Tongue (tissue), 2 donors: Measurements from ENCODE around the gene ESAM. TPM values are rescaled to one million over a fixed set of nuclear protein-coding genes. Genes with fewer than 3 reads are reported as not detected.
A peak's percentile ranks its signal among the peaks of the same experiment; 100 is the strongest.
"Not testable (repeated sequence)": the region's sequence is repeated elsewhere in the genome, so short reads cannot be mapped to it uniquely, and the experiment has no call there.

Source experiments
- DNase-seq: peaks from one replicate; pipeline ENCODE4 v3.0.0-alpha.2; 2015
- total RNA-seq: library from RNA; depleted of rRNA; stranded (reverse); fragments of >200 nt; gene quantifications from one replicate; pipeline ENCODE4 v1.2.3, GENCODE V29; 2014

ESAM gene
- total RNA-seq, 1 donor from 2014 or later: 24.0 TPM

DNA sequence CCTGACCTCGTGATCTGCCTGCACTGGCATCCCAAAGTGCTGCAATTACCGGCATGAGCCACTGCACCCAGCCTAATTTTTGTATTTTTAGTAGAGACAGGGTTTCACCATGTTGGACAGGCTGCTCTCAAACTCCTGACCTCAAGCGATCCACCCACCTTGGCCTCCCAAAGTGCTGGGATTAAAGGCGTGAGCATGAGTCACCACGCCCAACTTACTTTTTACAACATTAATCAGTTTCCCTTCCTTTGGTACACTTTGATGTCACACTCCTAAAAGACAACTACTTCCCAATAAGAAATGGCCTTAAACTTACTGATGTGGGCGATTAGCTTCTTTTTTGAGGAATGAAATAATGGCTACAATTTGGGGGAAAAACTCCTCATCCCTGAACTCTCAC, 8.9 kb upstream of the ESAM start:
- not testable (repeated sequence) for DNase-seq

DNA sequence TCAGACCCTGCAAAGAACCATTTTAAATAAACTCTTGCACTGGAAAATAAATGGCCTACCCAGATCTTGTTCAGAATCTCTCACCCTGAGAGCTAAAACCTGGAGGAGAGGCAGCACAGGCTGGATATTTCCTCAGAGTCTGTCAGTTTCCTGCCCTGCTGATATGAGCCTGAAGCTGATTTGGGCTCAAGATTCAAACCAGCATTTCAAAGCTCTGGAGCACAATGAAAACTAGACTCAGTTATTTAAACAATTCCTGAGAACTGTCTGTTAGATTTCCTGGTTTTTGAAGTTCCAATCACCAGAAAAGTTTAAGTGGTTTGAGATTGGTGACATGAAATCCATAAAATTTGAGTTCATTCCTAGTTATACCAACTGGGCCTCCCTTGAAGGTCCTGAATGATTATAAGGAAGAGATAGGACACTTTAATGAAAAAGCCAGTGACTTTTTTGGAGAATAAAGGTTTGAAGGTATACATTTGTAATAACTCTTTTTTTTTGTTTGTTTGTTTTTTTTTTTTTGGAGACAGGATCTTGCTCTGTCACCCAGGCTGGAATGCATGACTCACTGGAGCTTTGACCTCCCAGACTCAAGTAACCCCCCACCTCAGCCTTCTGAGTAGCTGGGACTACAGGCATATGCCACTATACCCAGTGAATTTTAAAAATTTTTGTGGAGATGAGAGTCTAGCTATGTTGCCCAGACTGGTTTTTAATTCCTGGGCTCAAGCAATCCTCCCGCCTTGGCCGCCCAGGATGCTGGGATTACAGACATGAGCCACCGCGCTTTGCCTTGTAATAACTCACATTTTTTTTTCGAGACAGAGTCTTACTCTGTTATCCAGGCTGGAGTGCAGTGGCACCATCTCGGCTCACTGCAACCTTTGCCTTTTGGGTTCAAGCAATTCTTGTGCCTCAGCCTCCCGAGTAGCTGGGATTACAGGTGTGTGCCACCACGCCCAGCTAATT, 8.0 kb upstream of the ESAM start:
- DNase-seq: no peak

DNA sequence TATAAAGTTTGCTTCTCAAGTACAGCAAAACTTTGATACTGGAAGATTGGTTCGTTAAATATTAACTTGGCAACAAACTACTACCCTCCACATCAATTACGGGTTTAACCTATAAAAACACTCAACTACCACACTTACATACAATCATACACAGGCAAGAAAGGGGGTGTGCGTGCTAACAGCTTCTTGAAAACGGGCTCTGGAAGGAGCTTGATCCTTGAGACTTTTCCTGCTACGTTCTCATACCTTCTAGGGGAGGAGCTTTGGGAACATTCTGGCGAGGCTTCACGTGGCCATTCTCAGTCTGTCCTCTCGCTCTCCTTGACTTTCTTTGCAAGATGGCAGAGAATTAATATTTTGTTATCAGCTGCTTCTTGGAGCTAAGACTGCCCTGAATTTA, 6.8 kb upstream of the ESAM start:
- DNase-seq: no peak

DNA sequence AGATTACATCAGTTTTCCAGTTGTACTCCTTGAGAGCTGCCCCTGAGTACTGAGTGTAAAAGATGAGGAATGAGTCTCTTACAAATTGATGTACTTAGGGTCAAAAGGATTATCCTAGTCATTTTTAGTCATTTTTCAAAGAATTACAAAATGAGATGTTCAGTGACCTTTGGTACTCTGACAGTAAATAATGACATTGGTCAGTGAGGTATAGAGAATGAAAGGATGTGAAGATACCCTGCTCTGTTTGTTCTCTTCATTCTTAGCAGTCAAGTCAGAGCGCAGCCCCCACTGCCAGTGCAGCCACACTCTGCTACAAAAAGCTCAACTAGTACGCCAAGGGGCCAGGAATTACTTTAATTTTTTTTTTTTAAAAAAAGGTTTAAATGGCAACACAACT, 4.1 kb upstream of the ESAM start:
- DNase-seq: no peak

DNA sequence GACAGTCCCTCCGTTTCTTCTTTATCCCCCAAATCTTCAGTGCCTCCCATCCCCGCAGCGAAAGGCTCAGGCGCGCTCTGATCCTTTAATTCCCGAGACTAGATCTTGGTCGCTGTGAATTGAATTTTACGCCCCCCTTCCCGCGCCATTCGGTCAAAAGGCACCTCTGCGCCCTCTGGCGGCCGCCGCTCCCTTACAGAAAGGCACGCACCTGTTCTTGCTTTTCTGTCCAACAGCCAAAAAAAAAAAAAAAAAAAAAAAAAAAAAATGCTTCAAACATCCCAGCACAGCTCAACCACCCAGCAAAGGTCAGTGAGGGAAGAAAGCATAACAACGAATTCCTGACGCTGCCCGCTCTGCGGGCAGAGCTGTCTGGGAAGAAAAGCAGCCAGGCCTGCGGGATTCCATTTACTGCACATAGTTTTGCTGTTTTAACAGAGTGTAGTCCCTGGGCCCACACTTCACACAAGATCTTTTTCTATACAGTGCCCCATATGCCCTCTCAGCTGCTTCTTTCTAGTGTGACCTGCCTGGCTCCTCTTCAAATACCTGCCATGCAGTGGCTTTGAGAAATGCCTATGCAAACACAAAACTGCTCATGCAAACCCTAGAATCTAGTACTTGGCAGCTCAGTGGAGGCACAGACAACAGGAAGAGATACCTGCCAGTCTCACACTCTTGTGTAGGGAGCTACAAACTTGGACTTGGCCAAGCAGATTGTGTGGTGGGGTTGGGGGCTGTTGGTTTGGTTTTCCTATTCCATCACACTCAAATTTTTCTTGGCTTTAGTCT, 1.3 kb upstream of the ESAM start:
- peak; percentile 94 for DNase-seq

DNA sequence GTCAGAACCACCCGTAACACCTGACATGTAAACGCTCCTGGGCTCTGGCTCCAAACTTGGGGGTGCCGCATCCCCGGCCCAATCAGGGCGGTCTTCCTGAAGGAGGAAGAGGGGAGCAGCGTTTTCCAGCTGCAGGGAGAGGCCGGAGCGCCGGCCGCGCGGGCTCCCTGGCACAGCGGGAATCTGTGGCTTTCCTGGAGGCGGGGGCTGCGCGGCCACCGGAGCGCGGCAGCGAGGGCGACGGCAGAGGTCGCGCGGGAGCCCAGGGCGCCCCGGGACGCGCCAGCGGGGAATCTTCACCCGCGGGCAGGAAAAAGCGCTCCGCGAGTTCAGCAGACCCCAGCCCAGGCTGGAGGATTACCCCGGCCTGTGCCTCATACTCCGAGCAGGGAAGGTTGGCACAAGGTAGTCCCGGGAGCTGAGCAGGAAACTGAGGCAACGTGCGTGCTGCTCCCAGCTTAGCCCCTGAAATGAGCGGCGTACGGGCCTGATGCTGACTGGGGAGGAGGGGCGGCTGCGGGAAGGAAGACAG, 600 bp upstream of the ESAM start:
- DNase-seq: no peak

DNA sequence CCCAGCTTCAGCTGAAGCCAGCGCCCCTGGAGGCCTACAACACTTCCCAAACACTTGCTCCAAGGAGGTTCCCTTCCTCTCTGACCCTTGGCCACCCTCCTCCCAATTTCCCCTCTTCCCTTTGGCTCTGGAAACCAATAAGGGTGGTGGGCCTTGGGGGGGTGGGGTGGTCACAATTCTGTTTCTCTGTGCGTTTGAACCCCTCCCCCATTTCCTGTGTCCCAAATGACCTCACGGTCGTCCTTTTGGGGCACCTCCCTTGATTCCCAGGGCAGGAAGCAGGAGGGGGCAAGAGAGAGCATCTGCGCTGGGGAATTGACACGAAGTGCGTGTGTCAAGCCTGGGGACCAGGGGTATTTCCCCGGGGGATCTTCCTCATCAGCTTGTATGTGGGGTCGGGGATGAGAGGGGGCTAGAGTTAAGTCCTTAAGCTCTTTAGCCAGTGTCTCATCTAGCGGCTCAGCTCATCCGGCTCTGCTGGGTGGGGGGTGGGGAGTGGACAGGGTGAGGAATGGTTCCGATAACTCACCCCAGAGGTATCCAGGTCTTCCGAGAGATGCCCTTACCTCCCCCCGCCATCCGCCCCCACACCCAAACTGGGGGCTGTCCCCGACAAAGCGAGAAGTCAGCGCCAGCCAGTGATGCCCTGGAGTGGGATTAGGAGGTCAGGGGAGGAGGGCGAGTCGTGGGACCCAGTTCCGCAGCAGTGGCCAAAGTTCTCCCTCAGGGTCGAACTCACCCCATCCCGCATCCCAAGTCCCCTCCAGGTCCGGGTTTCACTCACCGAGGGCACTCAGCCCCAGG, 587 bp downstream of the ESAM start:
- no peak for DNase-seq

DNA sequence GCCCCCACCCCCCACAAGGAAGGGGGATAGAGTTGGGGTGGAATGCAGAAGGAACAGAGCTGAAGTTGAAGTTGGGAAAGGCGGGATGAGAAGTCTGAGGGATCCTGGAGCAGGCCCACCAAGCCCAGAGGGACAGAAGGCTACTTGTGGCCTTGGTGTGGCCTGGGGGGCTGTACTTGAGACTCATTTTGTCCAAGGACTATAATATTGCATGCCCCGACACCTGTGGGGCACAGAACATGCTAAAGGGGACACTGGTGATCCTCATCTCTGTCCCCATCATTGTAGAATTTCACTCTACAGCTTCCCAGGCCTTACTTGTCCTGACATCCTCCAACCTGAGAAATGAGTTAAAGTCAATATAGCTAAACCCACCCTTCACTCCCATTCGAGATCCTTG, 1.3 kb downstream of the ESAM start:
- DNase-seq: no peak

DNA sequence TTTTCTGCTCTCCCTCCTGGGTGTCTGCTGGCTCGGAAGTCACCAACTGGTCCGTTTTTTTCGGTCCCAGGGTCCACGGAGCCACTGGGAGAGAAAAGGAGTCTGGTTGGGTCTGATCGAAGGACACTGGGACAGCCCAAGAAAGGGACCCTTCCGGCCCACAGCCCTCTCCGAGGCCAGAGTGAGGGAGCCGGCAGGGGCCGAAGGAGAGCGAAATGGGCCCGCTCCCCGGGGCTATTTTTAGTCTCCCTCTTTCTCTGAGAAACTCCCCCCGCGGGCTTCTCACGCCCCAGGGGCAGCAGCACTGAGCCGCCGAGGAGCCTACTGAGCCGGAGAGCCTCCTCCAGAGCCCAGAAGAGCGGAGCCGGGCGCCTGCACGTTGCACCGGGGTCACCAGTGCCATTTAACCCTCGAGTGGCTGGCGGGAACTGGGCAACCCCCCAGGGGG, 1.9 kb downstream of the ESAM start:
- DNase-seq: no peak

DNA sequence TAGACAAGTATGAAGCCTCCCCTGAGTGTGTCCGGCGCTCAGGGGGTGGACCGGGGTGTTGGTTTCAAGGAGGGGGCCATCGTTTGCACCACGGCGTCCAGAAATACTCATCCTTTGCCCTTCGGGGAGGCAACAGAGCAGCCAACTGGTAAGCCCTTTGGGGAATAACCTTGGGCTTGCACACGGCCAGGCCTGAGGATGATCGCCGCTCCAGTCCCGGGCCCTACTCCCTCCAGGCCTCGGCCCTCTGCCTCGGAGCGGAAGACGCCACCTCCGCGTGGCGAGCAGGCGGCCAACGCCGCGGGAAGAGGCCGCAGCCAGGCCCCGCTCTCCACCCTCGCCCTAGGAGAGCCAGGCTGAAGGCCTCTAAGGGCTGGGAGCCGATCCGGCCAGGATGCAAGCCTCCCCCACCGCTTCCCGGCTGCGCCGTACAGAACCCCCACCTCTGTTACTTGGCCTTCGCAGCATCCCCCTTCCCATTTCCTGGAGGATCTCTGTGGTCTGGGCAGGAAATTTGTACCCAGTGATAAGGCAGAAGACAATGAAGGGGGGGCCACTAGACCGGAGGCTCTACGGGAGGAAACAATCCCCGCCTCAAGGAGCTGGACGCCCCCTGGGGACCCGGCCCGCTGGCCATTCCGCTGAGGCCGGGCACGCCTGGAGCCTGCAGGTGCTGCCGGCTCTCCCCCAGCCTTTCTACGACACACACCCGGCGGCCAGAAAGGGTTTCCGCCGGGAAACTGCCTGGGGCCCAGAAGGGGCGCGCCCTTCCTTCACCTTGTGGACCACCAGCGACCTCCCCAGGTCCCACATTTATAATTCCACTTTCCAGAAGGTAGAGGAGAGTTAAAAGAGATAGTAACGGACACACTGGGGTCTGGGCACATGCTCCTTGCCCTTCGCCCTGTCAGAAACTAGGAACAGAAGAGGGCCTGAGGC, 2.6 kb downstream of the ESAM start:
- no peak for DNase-seq

DNA sequence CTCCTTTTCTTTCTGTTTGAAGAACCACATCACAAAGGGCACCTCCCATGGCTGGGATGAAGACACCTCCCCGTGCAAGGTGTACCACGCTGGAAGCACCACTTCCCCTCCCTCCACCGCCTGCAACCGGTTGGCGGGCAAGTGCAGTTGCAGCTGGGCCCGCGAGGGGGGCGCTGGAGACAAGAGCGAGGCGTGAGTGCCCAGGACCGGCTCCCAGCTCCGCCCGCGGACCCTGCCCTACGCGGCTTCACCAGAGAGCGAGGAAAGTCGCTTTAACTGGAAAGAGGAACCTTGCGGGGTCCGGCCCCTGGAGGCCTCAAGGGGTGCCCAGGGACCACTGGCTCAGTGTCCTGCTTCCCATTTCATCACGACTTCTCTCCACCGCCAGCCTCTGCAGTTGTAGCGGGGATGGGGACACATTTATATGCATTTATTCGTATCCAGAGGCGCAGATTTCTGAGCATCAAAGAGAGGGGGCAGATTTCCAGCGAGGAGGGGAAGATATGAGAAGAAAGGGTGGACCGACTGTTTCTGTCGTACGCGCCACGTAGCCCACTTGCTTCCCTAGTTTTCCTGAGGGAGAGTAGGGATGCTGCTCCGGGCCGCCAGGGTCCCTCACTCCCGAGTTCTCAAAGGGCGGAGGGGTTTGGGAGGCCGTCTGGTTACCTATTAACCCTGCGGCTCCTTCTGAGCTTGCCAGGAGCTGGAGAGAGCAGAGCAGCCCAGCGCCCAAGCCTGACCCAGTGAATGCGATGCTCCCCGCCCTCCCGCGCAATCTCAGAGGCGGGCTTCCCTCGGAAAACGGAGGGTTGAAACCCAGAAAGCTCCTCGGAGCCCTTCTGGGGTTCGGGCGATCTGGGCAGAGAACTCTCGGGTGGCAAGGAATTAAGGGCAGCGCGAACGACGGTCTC, 3.5 kb downstream of the ESAM start:
- DNase-seq: peak; percentile 80

DNA sequence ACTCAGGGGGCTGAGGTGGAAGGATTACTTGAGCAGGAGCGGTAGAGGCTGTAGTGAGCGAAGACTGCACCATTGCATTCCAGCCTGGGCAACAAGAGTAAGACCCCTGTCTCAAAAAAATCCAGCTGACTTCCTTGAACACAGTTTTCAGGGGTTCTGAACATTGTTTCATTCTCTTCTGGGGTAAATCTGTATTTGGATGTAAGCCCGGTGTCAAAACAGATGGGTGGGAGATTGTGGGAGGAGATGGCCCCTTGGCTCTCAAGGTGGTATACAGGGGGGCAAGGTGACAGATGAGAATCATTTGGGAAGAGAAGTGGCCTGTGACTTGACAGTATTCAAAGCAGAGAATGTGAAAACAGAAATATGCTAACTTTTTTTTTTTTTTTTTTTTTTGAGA, 4.8 kb downstream of the ESAM start:
- DNase-seq: no peak

DNA sequence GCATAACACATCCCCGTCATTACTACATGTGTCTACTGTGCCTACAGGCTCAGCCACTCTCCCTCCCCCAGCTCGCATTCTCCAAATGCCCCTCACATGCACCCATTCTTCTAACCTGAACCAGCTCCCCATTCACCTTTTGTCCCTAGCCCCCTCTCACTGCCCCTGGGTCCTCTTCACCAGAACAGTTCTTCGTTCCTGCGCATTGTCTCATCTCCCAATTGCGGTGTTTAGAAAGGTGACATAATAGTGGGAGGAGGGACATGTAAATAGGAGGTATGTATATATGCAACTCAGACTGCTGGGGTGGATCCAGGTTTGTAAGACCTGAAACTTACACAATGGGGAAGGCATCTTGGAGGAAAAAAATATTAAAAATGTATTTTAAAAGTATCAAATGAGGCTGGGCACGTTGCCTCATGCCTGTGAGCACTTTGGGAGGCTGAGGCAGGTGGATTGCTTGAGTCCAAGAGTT, 5.3 kb downstream of the ESAM start:
- DNase-seq: no peak

DNA sequence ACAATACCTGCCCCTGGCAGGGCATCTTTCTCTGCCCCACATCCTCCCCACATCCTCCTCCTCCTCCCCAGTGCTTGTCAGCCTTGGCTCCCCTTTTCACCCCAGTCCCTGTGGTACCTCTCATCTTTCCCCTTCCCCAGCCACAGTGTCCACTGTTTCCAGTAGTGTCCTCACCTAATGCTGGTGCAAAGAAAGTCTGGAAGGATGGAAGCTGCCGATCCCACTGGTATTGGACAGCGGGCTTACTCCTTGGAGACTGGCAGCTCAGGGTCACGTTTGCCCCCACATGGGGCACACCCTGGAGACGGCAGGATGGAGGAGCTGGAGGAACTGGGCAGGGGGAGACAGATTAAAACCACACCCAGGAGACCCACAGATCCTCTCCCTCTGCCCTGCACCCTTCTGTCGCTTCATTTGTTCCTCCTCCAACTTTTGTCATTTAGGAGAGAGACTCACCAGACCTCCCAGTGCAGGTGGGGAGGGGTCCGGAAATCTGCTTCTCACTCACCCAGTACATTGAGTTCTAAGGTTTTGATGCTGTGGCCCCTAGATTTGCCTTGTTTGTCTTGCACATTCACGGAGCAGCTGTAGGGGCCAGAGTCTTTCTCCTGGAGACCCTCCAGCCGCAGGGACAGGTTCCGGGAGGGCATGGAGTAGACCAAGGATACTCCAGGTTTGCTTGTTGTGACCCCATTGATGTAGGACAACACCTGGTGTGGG, 5.9 kb downstream of the ESAM start:
- DNase-seq: no peak

DNA sequence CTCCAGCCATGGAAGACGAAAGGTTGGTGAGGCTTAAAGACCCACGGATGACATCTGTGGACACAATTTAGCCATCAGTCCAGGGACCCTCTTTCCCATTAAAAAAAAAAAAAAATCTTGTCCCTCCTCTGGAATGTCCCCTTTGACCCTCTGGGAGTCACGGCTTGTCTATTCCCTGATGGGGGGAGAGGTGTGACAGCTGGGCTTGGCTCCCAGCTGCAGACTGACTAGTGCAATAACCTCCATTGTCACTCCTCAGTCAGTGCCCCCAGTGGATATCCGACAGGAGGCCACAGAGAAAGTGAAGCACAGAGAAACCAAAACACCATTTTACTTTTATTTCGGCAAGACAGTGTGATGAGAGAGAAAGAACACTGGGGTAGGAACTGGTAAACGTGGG, 7.4 kb downstream of the ESAM start:
- DNase-seq: no peak

DNA sequence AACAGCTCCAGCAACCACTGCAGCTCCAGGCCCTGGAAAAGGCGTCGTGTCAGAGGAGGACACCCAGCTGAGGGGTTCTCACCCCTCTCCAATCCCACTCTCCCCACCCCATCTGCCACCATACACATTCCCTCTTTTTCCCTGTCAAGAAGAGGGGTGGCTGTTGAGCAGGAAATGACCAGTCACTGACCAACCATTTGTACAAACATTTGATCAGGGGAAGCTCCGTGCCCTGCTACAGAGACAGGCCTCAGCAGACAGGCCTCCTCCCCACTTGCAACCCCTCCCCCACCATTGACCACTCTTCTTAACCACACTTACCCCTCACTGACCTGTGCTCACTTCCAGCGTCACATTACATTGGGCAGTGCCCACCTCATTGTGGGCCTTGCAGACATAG, 7.8 kb downstream of the ESAM start:
- no peak for DNase-seq

DNA sequence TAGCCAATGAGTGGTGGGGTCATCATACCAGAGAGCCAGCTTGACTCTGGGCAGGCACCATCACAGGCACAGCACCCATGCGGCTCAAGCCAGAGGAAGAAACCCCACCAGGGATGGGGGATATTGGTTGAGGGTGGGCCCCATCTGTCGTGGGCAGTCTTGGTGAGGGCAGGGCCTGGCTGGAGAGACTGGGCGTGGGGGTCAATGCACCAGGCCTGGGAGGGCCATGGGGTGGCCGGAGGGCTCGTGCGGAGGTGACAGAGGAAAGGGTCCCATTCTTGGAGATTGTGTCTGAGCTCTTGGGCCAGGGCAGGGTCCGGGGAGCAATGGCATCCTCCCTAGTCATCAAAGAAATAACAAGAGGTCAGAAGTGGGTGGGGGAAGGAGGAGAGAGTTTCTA, 8.5 kb downstream of the ESAM start:
- DNase-seq: no peak

DNA sequence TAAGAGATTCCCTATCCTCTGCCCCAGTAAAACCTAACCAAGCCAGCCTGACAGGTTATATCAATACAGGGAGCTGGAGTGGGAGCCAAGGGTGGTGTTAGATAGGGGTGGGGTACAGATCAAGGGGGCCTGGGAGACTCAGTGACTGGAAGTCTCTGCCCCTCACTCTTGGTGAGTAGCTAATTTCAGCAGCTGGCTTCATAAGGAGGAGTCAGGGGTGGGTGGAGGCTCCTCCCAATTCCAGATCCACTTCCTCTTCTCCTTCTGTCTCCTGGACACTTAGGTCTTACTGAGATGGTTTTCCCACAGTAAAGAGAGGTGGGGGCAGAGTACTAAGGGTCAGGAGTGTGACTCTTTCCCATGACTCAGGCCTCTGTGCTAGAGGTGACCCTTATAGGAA, 8.9 kb downstream of the ESAM start:
- DNase-seq: no peak

DNA sequence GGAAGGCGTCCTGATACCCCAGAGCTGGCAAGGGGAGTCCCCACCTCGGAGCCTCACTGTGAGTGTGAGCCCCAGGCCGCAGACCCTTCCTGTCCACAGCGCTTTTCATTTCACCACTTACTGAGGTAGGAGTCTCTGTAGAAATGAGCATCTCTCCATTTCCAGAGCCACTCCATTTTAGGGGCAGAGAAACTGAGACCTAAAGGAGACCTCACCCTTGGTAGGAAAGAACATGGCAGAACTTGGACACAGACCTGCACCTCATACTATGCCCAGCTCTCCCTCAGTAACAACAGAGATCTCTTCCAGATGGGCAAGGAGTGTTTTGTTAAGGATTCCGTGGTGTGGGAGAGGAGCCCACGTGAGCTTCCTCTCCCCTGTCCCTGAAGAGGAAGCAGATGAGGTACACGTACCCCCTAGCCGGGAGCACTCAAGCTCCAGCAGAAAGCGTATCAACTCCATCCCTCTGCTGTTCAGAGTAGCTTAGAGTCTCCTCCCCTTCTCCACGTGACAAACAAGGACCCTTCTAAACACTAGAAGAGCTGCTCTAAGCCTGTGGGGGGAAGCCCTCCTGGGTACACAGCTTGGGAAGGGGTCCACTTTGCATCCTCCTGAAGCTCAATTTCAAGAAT, 9.5 kb downstream of the ESAM start:
- no peak for DNase-seq
